ENCODE measurements around the gene ADAM17.
"Not testable (repeated sequence)": the region's sequence is repeated elsewhere in the genome, so short reads cannot be mapped to it uniquely, and the experiment has no call there.

ADAM17 gene

GRCh38 chr2:9594366-9595054 is 38.9 kb upstream of the ADAM17 start:
- H3K4me3 ChIP-seq (ENCODE audit: low read length), result no peak overlapping the region
- DNase-seq (ENCODE audit: low read depth), result peak; percentile 53
- no peak for TF ChIP-seq CTCF (conservative IDR thresholded peaks at IDR 0.05; ENCODE audit: low read depth, low read length)

- no peak overlapping the region for H3K4me3 ChIP-seq (ENCODE audit: low read length)
- no peak for TF ChIP-seq CTCF (conservative IDR thresholded peaks at IDR 0.05; ENCODE audit: low read depth, low read length)
- DNase-seq (ENCODE audit: low read depth), result no peak
These were observed 38.3 kb upstream of the ADAM17 start for GRCh38 chr2:9593925-9594324.

DNA sequence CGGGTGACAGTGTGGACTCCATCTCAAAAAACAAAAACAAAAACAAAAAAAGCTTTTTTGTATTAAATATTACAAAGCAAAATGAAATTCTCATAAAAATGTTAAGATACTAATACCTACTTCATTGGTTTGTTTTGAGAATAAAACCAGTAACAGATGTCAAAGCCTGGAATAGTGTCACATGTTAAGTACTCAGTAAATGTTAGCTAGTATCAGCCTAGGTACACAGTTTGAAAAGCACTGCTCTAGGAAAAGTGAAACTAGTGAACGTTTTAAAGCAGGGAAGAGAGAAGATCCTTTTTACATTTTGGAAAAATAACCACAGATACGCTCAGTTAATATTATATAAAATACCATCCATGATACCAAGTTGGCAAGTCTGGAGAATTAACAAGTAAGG is 37.1 kb upstream of the ADAM17 start:
- no peak overlapping the region for H3K4me3 ChIP-seq (ENCODE audit: low read length)
- DNase-seq (ENCODE audit: low read depth), result no peak
- TF ChIP-seq CTCF (conservative IDR thresholded peaks at IDR 0.05; ENCODE audit: low read depth, low read length), result no peak

DNA sequence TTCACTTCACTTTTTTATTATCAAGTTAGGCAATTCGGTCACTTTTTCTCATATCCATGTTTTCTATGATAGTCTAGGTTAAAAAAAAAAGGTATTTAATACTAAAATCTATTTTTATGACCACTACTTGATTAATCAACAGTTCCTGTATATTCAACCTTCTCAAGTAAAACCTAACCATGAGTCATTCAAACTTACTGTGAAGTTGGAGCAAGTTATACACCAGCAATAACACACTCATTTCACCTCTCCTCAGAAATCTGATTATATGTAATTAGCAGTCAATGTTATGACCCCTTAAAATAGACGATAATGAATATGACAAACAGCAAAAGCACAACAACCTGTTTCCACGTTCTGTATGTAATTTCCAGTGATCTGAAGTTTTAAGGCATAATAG is 35.0 kb upstream of the ADAM17 start:
- TF ChIP-seq CTCF (conservative IDR thresholded peaks at IDR 0.05; ENCODE audit: low read depth, low read length), result no peak
- no peak overlapping the region for H3K4me3 ChIP-seq (ENCODE audit: low read length)
- DNase-seq (ENCODE audit: low read depth), result no peak

GRCh38 chr2:9586465-9586864 is 30.8 kb upstream of the ADAM17 start:
- no peak overlapping the region for H3K4me3 ChIP-seq (ENCODE audit: low read length)
- no peak for DNase-seq (ENCODE audit: low read depth)
- TF ChIP-seq CTCF (conservative IDR thresholded peaks at IDR 0.05; ENCODE audit: low read depth, low read length), result no peak

DNA sequence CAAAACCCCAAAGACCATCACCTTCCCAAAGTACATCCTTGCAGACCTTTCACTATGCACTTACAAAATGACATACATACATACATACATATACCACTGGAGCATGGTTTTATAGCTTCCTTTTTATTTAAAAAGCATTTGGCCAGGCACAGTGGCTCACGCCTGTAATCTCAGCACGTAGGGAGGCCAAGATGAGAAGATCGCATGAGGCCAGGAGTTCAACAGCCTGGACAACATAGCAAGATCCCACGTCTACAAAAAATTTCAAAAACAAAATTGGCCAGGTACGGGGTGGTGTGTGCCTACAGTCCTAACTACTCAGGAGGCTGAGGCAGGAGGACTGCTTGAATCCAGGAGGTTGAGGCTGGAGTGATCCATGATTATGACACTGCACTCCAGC is 29.9 kb upstream of the ADAM17 start:
- H3K4me3 ChIP-seq (ENCODE audit: low read length), result no peak overlapping the region
- no peak for TF ChIP-seq CTCF (conservative IDR thresholded peaks at IDR 0.05; ENCODE audit: low read depth, low read length)
- DNase-seq (ENCODE audit: low read depth), result no peak

GRCh38 chr2:9584902-9585301 is 29.3 kb upstream of the ADAM17 start:
- H3K4me3 ChIP-seq (ENCODE audit: low read length); DNase-seq (ENCODE audit: low read depth): not testable (repeated sequence)
